PFSK-1 (cell line): ENCODE measurements around the gene ST7.

Experiments
- POLR2AphosphoS5 ChIP-seq: IDR thresholded peaks from 2 replicates; pipeline ENCODE4 v1.6.1; 2012; ENCODE audit warnings: low read depth, mild to moderate bottlenecking, control low read depth, low read length, moderate library complexity
- REST ChIP-seq, 2 experiments: IDR thresholded peaks; 2 replicates each; pipeline versions ENCODE4 v1.6.1 to v1.8.0; 2011 to 2012; ENCODE audit warnings: low read depth in 2 of 2, low read length in 2 of 2, control low read depth in 1 of 2, inconsistent platforms in 1 of 2, mild to moderate bottlenecking in 1 of 2, moderate library complexity in 1 of 2; ENCODE audit not compliant: insufficient read depth in 1 of 2
- SIN3A ChIP-seq: IDR thresholded peaks from 2 replicates; pipeline ENCODE4 v1.6.1; 2012; ENCODE audit warnings: mild to moderate bottlenecking, low read length, moderate library complexity, borderline replicate concordance; ENCODE audit not compliant: insufficient read depth
- TAF1 ChIP-seq: IDR thresholded peaks from 2 replicates; pipeline ENCODE4 v1.6.1; 2012; ENCODE audit warnings: low read length, control low read depth, borderline replicate concordance; ENCODE audit not compliant: insufficient read depth

DNA sequence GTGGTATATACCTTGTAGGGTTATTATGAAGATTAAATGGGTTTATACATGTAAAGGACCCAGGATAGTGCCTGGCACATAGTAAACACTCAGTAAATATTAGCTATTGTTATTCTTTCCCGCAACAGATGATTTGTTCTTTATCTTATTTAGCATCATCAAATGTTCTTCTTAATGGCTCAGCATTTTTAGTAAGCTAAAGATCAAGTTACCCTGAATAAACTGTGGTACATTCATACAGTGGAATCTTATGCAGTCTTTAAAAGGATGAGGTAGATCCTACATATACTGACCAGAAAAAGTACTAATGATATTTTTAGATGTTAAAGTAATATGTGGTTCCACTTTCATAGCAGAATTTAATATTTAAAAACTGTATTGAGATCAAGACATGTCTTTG is 65.4 kb downstream of the ST7 start:
- TF ChIP-seq REST (IDR thresholded peaks at IDR 0.05; ENCODE audit: insufficient read depth in 1 of 2, low read depth in 2 of 2, low read length in 2 of 2) (no peak), POLR2AphosphoS5 (no peak), TAF1 (no peak), SIN3A (no peak)
